HepG2 (cell line): ENCODE data around the gene ABI3. TPM values are rescaled to one million over a fixed set of nuclear protein-coding genes. Genes with fewer than 3 reads are reported as not detected.

ENCODE experiments used
- ARNTL ChIP-seq: sonication (generic); formaldehyde crosslinking; IDR thresholded peaks from 2 replicates; pipeline ENCODE4 v1.4.0; 2020; ENCODE audit warnings: mild to moderate bottlenecking, missing genetic modification reagents
- CREB1 ChIP-seq, 2 experiments: fragments of 450-650 bp in 1 of 2; IDR thresholded peaks; 2 replicates each; pipeline ENCODE4 v1.6.1; 2016 to 2017; ENCODE audit warnings: control low read depth in 1 of 2, mild to moderate bottlenecking in 1 of 2, missing compliant biosample characterization in 1 of 2, missing genetic modification characterization in 1 of 2
- DPF2 ChIP-seq: sonication (generic); formaldehyde crosslinking; IDR thresholded peaks from 2 replicates; pipeline ENCODE4 v1.4.0; 2020; ENCODE audit warnings: mild to moderate bottlenecking, low read depth, missing genetic modification reagents, borderline replicate concordance
- GFI1 ChIP-seq: sonication (generic); formaldehyde crosslinking; IDR thresholded peaks from 2 replicates; pipeline ENCODE4 v1.5.0; 2020; ENCODE audit warnings: missing genetic modification reagents, mild to moderate bottlenecking, borderline replicate concordance
- IRF1 ChIP-seq: sonication (generic); formaldehyde crosslinking; IDR thresholded peaks from 2 replicates; pipeline ENCODE4 v1.4.0; 2020; ENCODE audit warnings: low read depth, mild to moderate bottlenecking, missing genetic modification reagents
- ISL2 ChIP-seq: sonication (generic); formaldehyde crosslinking; IDR thresholded peaks from 2 replicates; pipeline ENCODE4 v1.5.0; 2020; ENCODE audit warnings: missing genetic modification reagents
- KDM3A ChIP-seq: IDR thresholded peaks from 2 replicates; pipeline ENCODE4 v1.6.1; 2018; ENCODE audit warnings: low read depth, missing compliant biosample characterization
- KLF13 ChIP-seq: sonication (generic); formaldehyde crosslinking; IDR thresholded peaks from 2 replicates; pipeline ENCODE4 v1.4.0; 2020; ENCODE audit warnings: mild to moderate bottlenecking, missing genetic modification reagents
- NFIB ChIP-seq: sonication (generic); formaldehyde crosslinking; IDR thresholded peaks from 2 replicates; pipeline ENCODE4 v1.9.0; 2021; ENCODE audit warnings: missing genetic modification reagents, mild to moderate bottlenecking, borderline replicate concordance
- RARA ChIP-seq: IDR thresholded peaks from 2 replicates; pipeline ENCODE4 v1.6.1; 2016; ENCODE audit warnings: missing genetic modification reagents, missing compliant biosample characterization
- SAP130 ChIP-seq: IDR thresholded peaks from 2 replicates; pipeline ENCODE4 v1.6.1; 2016; ENCODE audit warnings: low read depth
- SOX5 ChIP-seq: IDR thresholded peaks from 2 replicates; pipeline ENCODE4 v1.6.1; 2016; ENCODE audit warnings: borderline replicate concordance
- SP2 ChIP-seq: sonication (generic); formaldehyde crosslinking; IDR thresholded peaks from 2 replicates; pipeline ENCODE4 v1.5.1; 2020; ENCODE audit warnings: mild to moderate bottlenecking, missing genetic modification reagents
- SYNCRIP ChIP-seq: fragments of 200-400 bp; formaldehyde crosslinking; IDR thresholded peaks from 2 replicates; pipeline ENCODE4 v1.6.1; 2018; ENCODE audit warnings: mild to moderate bottlenecking, low read depth, low read length; ENCODE audit not compliant: insufficient read depth
- TCF12 ChIP-seq, 2 experiments: fragments of 450-650 bp in 1 of 2; sonication (generic) in 1 of 2; formaldehyde crosslinking in 1 of 2; IDR thresholded peaks; 2 replicates each; pipeline versions ENCODE4 v1.6.1 to v1.8.0; 2017 to 2022; ENCODE audit warnings: antibody characterized with exemption in 1 of 2, mild to moderate bottlenecking in 1 of 2, missing genetic modification reagents in 1 of 2, moderate library complexity in 1 of 2
- WIZ ChIP-seq: sonication (generic); formaldehyde crosslinking; IDR thresholded peaks from 2 replicates; pipeline ENCODE4 v1.5.1; 2020; ENCODE audit warnings: mild to moderate bottlenecking, missing genetic modification reagents
- ZFX ChIP-seq: sonication (generic); formaldehyde crosslinking; IDR thresholded peaks from 2 replicates; pipeline ENCODE4 v1.4.0; 2020; ENCODE audit warnings: mild to moderate bottlenecking, low read depth, missing genetic modification reagents, moderate library complexity
- ZNF121 ChIP-seq: sonication (generic); formaldehyde crosslinking; IDR thresholded peaks from 2 replicates; pipeline ENCODE4 v1.5.0; 2020; ENCODE audit warnings: mild to moderate bottlenecking, missing genetic modification reagents
- ZNF138 ChIP-seq: sonication (generic); formaldehyde crosslinking; IDR thresholded peaks from 2 replicates; pipeline ENCODE4 v1.5.0; 2020; ENCODE audit warnings: mild to moderate bottlenecking, low read depth, missing genetic modification reagents
- ZNF256 ChIP-seq: sonication (generic); formaldehyde crosslinking; conservative IDR thresholded peaks from 2 replicates; pipeline ENCODE4 v1.4.0; 2020; ENCODE audit warnings: missing genetic modification reagents
- ZNF614 ChIP-seq: IDR thresholded peaks from 2 replicates; pipeline ENCODE4 v1.6.1; 2018; ENCODE audit warnings: missing biosample characterization, missing genetic modification reagents, inconsistent platforms, borderline replicate concordance
- ZSCAN20 ChIP-seq: sonication (generic); formaldehyde crosslinking; IDR thresholded peaks from 2 replicates; pipeline ENCODE4 v1.4.0; 2020; ENCODE audit warnings: missing genetic modification reagents, mild to moderate bottlenecking, borderline replicate concordance
- polyA plus RNA-seq, 8 experiments: library from polyadenylated mRNA; depleted of rRNA in 3 of 8; stranded (reverse) in 7 of 8; unstranded in 1 of 8; fragments of >200 nt; fragmentation: Illumina TruSeq in 4 of 8; extraction: Trizol in 4 of 8; gene quantifications; 2 replicates each; pipeline versions ENCODE4 v1.2.1 to v1.2.3, GENCODE V29; 2011 to 2016; ENCODE audit warnings: low read depth in 4 of 8, missing spikeins in 1 of 8, mixed read lengths in 1 of 8; ENCODE audit not compliant: insufficient read depth in 1 of 8
- total RNA-seq, 5 experiments: library from RNA; depleted of rRNA; stranded (reverse); fragments of >200 nt; fragmentation: Illumina TruSeq; extraction: Trizol; gene quantifications; 2 replicates each; pipeline ENCODE4 v1.2.3, GENCODE V29; 2016; ENCODE audit warnings: low read depth in 1 of 5
- TF ChIP-seq, protein P1 (sequence below): IDR thresholded peaks from 2 replicates; pipeline ENCODE4 v1.6.1; 2012; ENCODE audit warnings: inconsistent platforms
- TF ChIP-seq, protein P2 (sequence below): sonication (generic); formaldehyde crosslinking; IDR thresholded peaks from 2 replicates; pipeline ENCODE4 v1.9.0; 2022; ENCODE audit warnings: low read depth, missing genetic modification reagents

ABI3 gene
- total and polyA plus RNA-seq, 2 of the 13 experiments (the other 11 are each of a cell fraction or from before 2014, with no cell fraction given): not detected

DNA sequence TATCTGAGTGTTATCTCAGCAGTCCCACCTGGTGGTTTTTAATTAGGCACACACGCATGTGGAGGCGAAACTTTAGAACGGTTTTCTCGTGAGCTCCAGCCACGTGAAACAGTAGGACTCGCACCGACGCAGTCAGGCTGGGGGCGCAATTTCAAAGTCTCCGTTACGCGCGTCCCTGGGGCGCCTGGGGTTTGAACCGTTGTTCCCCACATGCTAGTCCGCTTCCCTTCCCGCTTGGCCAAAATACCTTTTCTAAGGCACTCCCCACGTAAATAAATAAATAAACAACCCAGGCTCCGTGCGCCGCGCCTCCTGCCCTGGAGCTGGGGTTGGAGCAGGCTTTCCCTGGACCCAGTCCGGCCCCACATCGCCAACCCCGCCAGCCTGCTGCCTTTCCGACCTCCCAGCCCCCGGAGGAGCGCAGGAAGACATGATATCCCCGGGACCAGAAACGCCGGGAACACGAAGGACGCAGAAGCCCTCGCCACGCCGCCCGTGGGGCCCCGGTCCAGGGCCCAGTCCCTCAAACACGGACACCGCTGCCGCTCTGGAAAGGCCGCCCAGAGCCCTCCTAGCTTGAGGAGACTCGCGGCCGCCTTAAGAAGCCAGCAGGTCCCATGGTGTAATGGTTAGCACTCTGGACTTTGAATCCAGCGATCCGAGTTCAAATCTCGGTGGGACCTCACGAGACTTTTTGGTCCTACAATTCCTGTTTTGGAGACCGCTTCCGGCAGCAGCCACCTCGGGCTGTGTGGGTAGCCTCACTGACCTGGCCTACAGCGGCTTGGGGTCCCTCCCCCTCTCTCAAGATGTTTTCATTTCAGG is 18.4 kb upstream of the ABI3 start (continued):
- TF ChIP-seq CREB1 (IDR thresholded peaks at IDR 0.05) (no peak), CREB1 (CRISPR knock-in tag; IDR thresholded peaks at IDR 0.05) (peak; percentile 46; the same call in 1 of the 2 replicates), ZSCAN20 (CRISPR knock-in tag) (peak; percentile 97), TCF12 (IDR thresholded peaks at IDR 0.05) (no peak), TCF12 (CRISPR knock-in tag; IDR thresholded peaks at IDR 0.05) (no peak; the same call in 1 of the 2 replicates), RARA (peak; percentile 61), SAP130 (CRISPR knock-in tag) (peak; percentile 68), DPF2 (no peak), ZNF138 (CRISPR knock-in tag) (peak; percentile 30; the same call in 1 of the 2 replicates), ZNF614 (CRISPR knock-in tag) (peak; percentile 14; the same call in 1 of the 2 replicates), NFIB (0 out of 2 replicates have a peak, but pooled peaks have one; percentile 38), ARNTL (CRISPR knock-in tag) (peak; percentile 77), KLF13 (0 out of 2 replicates have a peak, but pooled peaks have one; percentile 22), ZNF256 (peak; percentile 89), WIZ (CRISPR knock-in tag) (0 out of 2 replicates have a peak, but pooled peaks have one; percentile 55), SYNCRIP (no peak), GFI1 (CRISPR knock-in tag) (peak; percentile 92), SP2 (CRISPR knock-in tag) (no peak), ISL2 (CRISPR knock-in tag) (peak; percentile 80; the same call in 1 of the 2 replicates), SOX5 (CRISPR knock-in tag) (peak; percentile 40; the same call in 1 of the 2 replicates), ZFX (CRISPR knock-in tag) (peak; percentile 89), KDM3A (CRISPR knock-in tag) (peak; percentile 47), ZNF121 (CRISPR knock-in tag) (peak; percentile 85), IRF1 (peak; percentile 51; the same call in 1 of the 2 replicates)
- TF ChIP-seq, protein P1, sequence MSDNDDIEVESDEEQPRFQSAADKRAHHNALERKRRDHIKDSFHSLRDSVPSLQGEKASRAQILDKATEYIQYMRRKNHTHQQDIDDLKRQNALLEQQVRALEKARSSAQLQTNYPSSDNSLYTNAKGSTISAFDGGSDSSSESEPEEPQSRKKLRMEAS: peak; percentile 99
- TF ChIP-seq, protein P2, sequence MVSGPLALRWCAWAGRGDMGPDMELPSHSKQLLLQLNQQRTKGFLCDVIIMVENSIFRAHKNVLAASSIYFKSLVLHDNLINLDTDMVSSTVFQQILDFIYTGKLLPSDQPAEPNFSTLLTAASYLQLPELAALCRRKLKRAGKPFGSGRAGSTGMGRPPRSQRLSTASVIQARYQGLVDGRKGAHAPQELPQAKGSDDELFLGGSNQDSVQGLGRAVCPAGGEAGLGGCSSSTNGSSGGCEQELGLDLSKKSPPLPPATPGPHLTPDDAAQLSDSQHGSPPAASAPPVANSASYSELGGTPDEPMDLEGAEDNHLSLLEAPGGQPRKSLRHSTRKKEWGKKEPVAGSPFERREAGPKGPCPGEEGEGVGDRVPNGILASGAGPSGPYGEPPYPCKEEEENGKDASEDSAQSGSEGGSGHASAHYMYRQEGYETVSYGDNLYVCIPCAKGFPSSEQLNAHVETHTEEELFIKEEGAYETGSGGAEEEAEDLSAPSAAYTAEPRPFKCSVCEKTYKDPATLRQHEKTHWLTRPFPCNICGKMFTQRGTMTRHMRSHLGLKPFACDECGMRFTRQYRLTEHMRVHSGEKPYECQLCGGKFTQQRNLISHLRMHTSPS (CRISPR knock-in tag): no peak
